ENCODE measurements around the gene SERPINA10. TPM values are rescaled to one million over a fixed set of nuclear protein-coding genes. Genes with fewer than 3 reads are reported as not detected.

Gene SERPINA10
- total RNA-seq, 1 donor from 2014 or later = not detected

GRCh38 chr14:94313991-94314655, 21.1 kb upstream of the SERPINA10 start:
- Mint-ChIP-seq H3K9me3 (ENCODE audit: low read depth) (peaks cover 16% of the 10 kb centered on the region), H3K27me3 (ENCODE audit: low read depth) (no peaks in the 10 kb centered on the region), H3K4me1 (ENCODE audit: low read depth) (no peaks in the 10 kb centered on the region), H3K36me3 (ENCODE audit: low read depth) (no peaks in the 10 kb centered on the region), H3K4me3 (ENCODE audit: unreplicated experiment) (no peak overlapping the region), H3K27ac (ENCODE audit: unreplicated experiment) (no peak overlapping the region)
- TF ChIP-seq CTCF (IDR thresholded peaks at IDR 0.05) = no peak
- DNase-seq (ENCODE audit: low spot score) = no peak

DNA sequence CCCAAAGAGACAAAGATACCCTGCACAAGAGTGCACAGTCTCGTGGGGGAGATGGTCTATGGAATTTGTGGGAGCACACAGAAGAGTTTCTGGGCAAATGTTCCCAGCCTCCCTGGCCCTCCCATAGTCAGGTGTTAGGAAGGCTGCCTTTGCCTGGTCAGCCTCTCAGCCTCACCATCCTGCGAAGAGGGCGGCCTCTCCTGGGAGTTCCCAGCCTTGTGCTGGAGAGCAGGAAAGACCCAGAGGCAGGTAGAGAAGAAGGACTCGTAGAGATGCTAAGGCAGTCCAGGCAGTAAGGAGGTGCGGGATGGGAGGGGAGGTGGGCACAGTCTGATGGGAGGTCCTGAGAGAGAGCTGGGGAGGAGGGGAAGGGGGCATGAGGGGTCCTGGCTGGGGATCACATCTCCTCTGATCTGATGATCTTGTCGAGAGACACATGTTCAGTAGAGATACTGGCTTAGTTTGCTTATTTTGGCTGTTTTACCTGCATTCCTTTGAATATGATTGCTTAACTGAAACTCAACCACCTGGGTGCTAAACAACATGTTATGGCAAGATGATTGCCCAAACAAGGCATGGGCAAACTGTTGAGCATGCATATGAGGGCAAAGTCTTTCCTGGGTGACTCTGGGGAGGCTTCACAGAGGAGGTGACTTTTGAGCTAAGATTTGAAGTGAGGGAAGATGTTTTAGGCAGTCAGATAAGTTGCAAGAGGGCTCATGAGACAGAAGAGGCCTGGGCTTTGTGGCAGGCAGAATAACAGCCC, 19.6 kb upstream of the SERPINA10 start:
- Mint-ChIP-seq H3K4me3 (ENCODE audit: unreplicated experiment) (no peak overlapping the region), H3K4me1 (ENCODE audit: low read depth) (no peaks in the 10 kb centered on the region), H3K9me3 (ENCODE audit: low read depth) (peaks cover 19% of the 10 kb centered on the region), H3K36me3 (ENCODE audit: low read depth) (no peaks in the 10 kb centered on the region), H3K27ac (ENCODE audit: unreplicated experiment) (no peak overlapping the region), H3K27me3 (ENCODE audit: low read depth) (no peaks in the 10 kb centered on the region)
- no peak for TF ChIP-seq CTCF (IDR thresholded peaks at IDR 0.05)
- no peak for DNase-seq (ENCODE audit: low spot score)

DNA sequence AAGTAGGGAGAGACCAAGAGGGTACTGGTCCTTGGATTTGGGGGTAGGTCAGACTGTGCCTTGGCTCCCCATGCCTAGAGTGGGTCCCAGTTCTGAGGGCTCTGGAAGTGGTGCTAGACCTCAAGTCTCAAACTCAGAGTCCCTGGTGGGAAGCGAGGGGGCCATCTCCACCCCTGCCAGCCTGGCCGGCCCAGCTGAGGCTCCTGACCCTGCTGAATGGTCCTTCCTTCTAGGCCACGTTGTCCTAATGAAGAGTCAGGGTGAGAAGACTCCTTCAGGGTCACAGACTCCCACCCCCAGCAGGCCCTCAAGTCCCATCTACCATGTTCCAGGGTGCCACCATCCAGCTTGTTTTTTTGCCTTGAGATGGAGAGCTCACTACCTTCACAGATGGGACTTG, 17.2 kb upstream of the SERPINA10 start:
- H3K27me3 Mint-ChIP-seq (ENCODE audit: low read depth) = no peaks in the 10 kb centered on the region
- no peaks in the 10 kb centered on the region for H3K36me3 Mint-ChIP-seq (ENCODE audit: low read depth)
- H3K4me3 Mint-ChIP-seq (ENCODE audit: unreplicated experiment) = no peak overlapping the region
- peaks cover 20% of the 10 kb centered on the region for H3K9me3 Mint-ChIP-seq (ENCODE audit: low read depth)
- H3K27ac Mint-ChIP-seq (ENCODE audit: unreplicated experiment) = no peak overlapping the region
- no peaks in the 10 kb centered on the region for H3K4me1 Mint-ChIP-seq (ENCODE audit: low read depth)
- no peak for DNase-seq (ENCODE audit: low spot score)
- no peak for TF ChIP-seq CTCF (IDR thresholded peaks at IDR 0.05)

DNA sequence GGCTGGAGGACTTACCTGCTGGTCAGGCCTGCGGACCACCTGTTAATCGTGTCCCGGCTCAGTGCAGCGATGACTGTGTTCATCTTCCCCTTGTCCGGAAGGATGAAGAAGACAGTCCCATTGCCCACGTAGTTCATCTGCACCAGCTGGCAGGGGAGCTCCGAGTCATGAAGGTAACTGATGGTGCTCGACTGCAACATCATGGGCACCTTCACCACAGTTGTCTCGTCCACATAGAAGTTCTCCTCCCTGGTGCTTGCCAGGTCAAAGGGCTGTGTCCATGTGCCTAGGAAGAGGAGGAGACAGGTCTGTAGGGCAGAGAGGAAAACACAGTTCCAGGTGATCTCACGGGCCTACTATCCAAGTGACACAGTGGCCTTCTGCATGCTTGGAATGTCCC, 16.7 kb upstream of the SERPINA10 start:
- DNase-seq (ENCODE audit: low spot score) = no peak
- Mint-ChIP-seq H3K27me3 (ENCODE audit: low read depth) (no peaks in the 10 kb centered on the region), H3K27ac (ENCODE audit: unreplicated experiment) (no peak overlapping the region), H3K9me3 (ENCODE audit: low read depth) (peaks cover 17% of the 10 kb centered on the region), H3K4me1 (ENCODE audit: low read depth) (no peaks in the 10 kb centered on the region), H3K36me3 (ENCODE audit: low read depth) (no peaks in the 10 kb centered on the region), H3K4me3 (ENCODE audit: unreplicated experiment) (no peak overlapping the region)
- TF ChIP-seq CTCF (IDR thresholded peaks at IDR 0.05) = no peak

GRCh38 chr14:94307410-94307992, 14.4 kb upstream of the SERPINA10 start:
- Mint-ChIP-seq H3K27ac (ENCODE audit: unreplicated experiment) (no peak overlapping the region), H3K36me3 (ENCODE audit: low read depth) (no peaks in the 10 kb centered on the region)
- peak; percentile 46 for TF ChIP-seq CTCF (IDR thresholded peaks at IDR 0.05)

More at GRCh38 chr14:94307410-94307992, 14.4 kb upstream of the SERPINA10 start:
- no peak for DNase-seq (ENCODE audit: low spot score)
- Mint-ChIP-seq H3K27me3 (ENCODE audit: low read depth) (no peaks in the 10 kb centered on the region), H3K9me3 (ENCODE audit: low read depth) (peaks cover 17% of the 10 kb centered on the region), H3K4me1 (ENCODE audit: low read depth) (no peaks in the 10 kb centered on the region), H3K4me3 (ENCODE audit: unreplicated experiment) (no peak overlapping the region)

Measured in chondrocyte (in vitro differentiated cells).